Measurements from ENCODE around the gene RSU1. TPM values are rescaled to one million over a fixed set of nuclear protein-coding genes. Genes with fewer than 3 reads are reported as not detected.

RSU1 gene
- polyA plus RNA-seq, 1 donor (not counting 4 experiments of a cell fraction or from before 2014, with no cell fraction given), result 125 TPM

GRCh38 chr10:16606421-16606820, 210.8 kb downstream of the RSU1 start:
- no peaks in the 10 kb centered on the region for H3K9me3 ChIP-seq (ENCODE audit: control insufficient read depth, low read depth, low read length)
- no peaks in the 10 kb centered on the region for H3K27me3 ChIP-seq (ENCODE audit: control insufficient read depth, extremely low read depth, insufficient read depth, low read length)
- H3K4me2 ChIP-seq (ENCODE audit: control insufficient read depth, extremely low read depth, insufficient read depth, low read depth, low read length), result no peak overlapping the region
- no peak overlapping the region for H3K4me3 ChIP-seq (ENCODE audit: control insufficient read depth in 2 of 3, extremely low read depth in 1 of 3, insufficient read depth in 2 of 3, low read depth in 1 of 3, low read length in 3 of 3)
- H3K27ac ChIP-seq (ENCODE audit: control insufficient read depth, insufficient read depth, low read length), result no peak overlapping the region
- DNase-seq (ENCODE audit: low read depth, low spot score) (no peak), FAIRE-seq (no peak)
- dilution Hi-C loops (cut with MboI; ENCODE audit: extremely low pct_ligation_motif_present, low sequenced_read_pairs), result no loop called here
- no peaks in the 10 kb centered on the region for H3K79me2 ChIP-seq (ENCODE audit: control insufficient read depth, insufficient read depth, low read length)
- H3K9me1 ChIP-seq (ENCODE audit: control insufficient read depth, extremely low read depth, insufficient read depth, low read length), result no peaks in the 10 kb centered on the region
- H2AFZ ChIP-seq (ENCODE audit: control insufficient read depth, low read length), result no peak overlapping the region
- H3K4me1 ChIP-seq (ENCODE audit: control insufficient read depth, extremely low read depth, insufficient read depth, low read length), result no peaks in the 10 kb centered on the region
- no peak for TF ChIP-seq EZH2 (IDR thresholded peaks at IDR 0.05; ENCODE audit: low read length)
- no peak for TF ChIP-seq CTCF (optimal IDR thresholded peaks at IDR 0.05 in 1 of 3, IDR thresholded peaks at IDR 0.05 in 1 of 3, conservative IDR thresholded peaks at IDR 0.05 in 1 of 3; ENCODE audit: extremely low read depth in 1 of 3, insufficient read depth in 2 of 3, low read length in 3 of 3)
- no peak overlapping the region for H3K9ac ChIP-seq (ENCODE audit: control insufficient read depth, extremely low read depth, insufficient read depth, low read length)
- no peaks in the 10 kb centered on the region for H3K36me3 ChIP-seq (ENCODE audit: control insufficient read depth in 2 of 2, extremely low read depth in 1 of 2, insufficient read depth in 2 of 2, low read length in 2 of 2)
- H4K20me1 ChIP-seq (ENCODE audit: control insufficient read depth, extremely low read depth, insufficient read depth, low read length), result no peaks in the 10 kb centered on the region

GRCh38 chr10:16603308-16603707, 213.9 kb downstream of the RSU1 start:
- no peaks in the 10 kb centered on the region for H3K9me1 ChIP-seq (ENCODE audit: control insufficient read depth, extremely low read depth, insufficient read depth, low read length)
- H3K79me2 ChIP-seq (ENCODE audit: control insufficient read depth, insufficient read depth, low read length), result no peaks in the 10 kb centered on the region
- no peak for DNase-seq (ENCODE audit: low read depth, low spot score)
- H3K36me3 ChIP-seq (ENCODE audit: control insufficient read depth in 2 of 2, extremely low read depth in 1 of 2, insufficient read depth in 2 of 2, low read length in 2 of 2), result no peaks in the 10 kb centered on the region
- H3K4me1 ChIP-seq (ENCODE audit: control insufficient read depth, extremely low read depth, insufficient read depth, low read length), result no peaks in the 10 kb centered on the region
- no peak overlapping the region for H3K9ac ChIP-seq (ENCODE audit: control insufficient read depth, extremely low read depth, insufficient read depth, low read length)
- H3K9me3 ChIP-seq (ENCODE audit: control insufficient read depth, low read depth, low read length), result no peaks in the 10 kb centered on the region
- dilution Hi-C loops (cut with MboI; ENCODE audit: extremely low pct_ligation_motif_present, low sequenced_read_pairs), result no loop called here
- no peak overlapping the region for H3K4me3 ChIP-seq (ENCODE audit: control insufficient read depth in 2 of 3, extremely low read depth in 1 of 3, insufficient read depth in 2 of 3, low read depth in 1 of 3, low read length in 3 of 3)
- H3K27ac ChIP-seq (ENCODE audit: control insufficient read depth, insufficient read depth, low read length), result no peak overlapping the region
- no peak overlapping the region for H3K4me2 ChIP-seq (ENCODE audit: control insufficient read depth, extremely low read depth, insufficient read depth, low read depth, low read length)
- no peaks in the 10 kb centered on the region for H4K20me1 ChIP-seq (ENCODE audit: control insufficient read depth, extremely low read depth, insufficient read depth, low read length)
- H2AFZ ChIP-seq (ENCODE audit: control insufficient read depth, low read length), result no peak overlapping the region
- TF ChIP-seq CTCF (optimal IDR thresholded peaks at IDR 0.05 in 1 of 3, IDR thresholded peaks at IDR 0.05 in 1 of 3, conservative IDR thresholded peaks at IDR 0.05 in 1 of 3; ENCODE audit: extremely low read depth in 1 of 3, insufficient read depth in 2 of 3, low read length in 3 of 3), result no peak
- no peak for TF ChIP-seq EZH2 (IDR thresholded peaks at IDR 0.05; ENCODE audit: low read length)
- no peaks in the 10 kb centered on the region for H3K27me3 ChIP-seq (ENCODE audit: control insufficient read depth, extremely low read depth, insufficient read depth, low read length)
- FAIRE-seq, result no peak
